GM12891 (cell line): Measurements from ENCODE around the gene CARD11.

Source experiments
- PAX5 ChIP-seq: IDR thresholded peaks from 2 replicates; pipeline ENCODE4 v1.6.1; 2011; ENCODE audit warnings: low read length, moderate library complexity, mild to moderate bottlenecking; ENCODE audit not compliant: insufficient read depth, severe bottlenecking
- POLR2A ChIP-seq: IDR thresholded peaks from 2 replicates; pipeline ENCODE4 v1.6.1; 2011; ENCODE audit warnings: low read depth, low read length, control low read depth
- POLR2AphosphoS5 ChIP-seq: IDR thresholded peaks from 2 replicates; pipeline ENCODE4 v1.6.1; 2011; ENCODE audit warnings: low read depth, low read length, control low read depth

DNA sequence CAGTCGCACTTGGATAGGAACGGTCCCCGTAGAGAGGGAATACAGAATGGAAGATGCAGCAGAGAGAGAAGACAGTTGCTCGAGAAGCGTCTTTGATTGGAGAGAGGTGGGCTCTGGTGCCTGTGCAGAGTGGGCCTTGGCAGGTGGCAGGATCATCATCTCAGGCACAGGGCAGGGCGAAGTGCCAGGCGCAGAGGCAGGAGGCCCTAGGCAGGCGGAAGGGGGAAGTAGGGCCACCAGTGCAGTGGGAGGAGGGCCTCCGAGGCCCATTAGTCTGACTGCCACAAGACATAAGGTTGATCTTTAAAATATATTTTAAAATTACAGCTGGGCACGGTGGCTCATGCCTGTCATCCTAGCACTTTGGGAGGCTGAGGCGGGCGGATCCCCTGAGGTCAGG lies 10.1 kb downstream of the CARD11 start:
- no peak for TF ChIP-seq POLR2A
- no peak for TF ChIP-seq PAX5
- no peak for TF ChIP-seq POLR2AphosphoS5
